HEK293T (cell line): ENCODE measurements around the gene UGGT2.

Experiments
- BHLHE40 ChIP-seq: fragments of 450-650 bp; IDR thresholded peaks from 2 replicates; pipeline ENCODE4 v1.6.1; 2016; ENCODE audit warnings: mild to moderate bottlenecking, moderate library complexity, borderline replicate concordance
- CTBP1 ChIP-seq: fragments of 450-650 bp; IDR thresholded peaks from 2 replicates; pipeline ENCODE4 v1.6.1; 2016; ENCODE audit warnings: borderline replicate concordance
- ELF4 ChIP-seq: fragments of 450-650 bp; IDR thresholded peaks from 2 replicates; pipeline ENCODE4 v1.6.1; 2017; ENCODE audit warnings: antibody characterized with exemption
- FOXK2 ChIP-seq: fragments of 450-650 bp; IDR thresholded peaks from 2 replicates; pipeline ENCODE4 v1.6.1; 2016; ENCODE audit warnings: mild to moderate bottlenecking
- FOXM1 ChIP-seq: fragments of 450-650 bp; IDR thresholded peaks from 2 replicates; pipeline ENCODE4 v1.6.1; 2017; ENCODE audit warnings: mild to moderate bottlenecking, borderline replicate concordance
- HDGF ChIP-seq: fragments of 450-650 bp; IDR thresholded peaks from 2 replicates; pipeline ENCODE4 v1.6.1; 2017; ENCODE audit warnings: antibody characterized with exemption, borderline replicate concordance
- L3MBTL2 ChIP-seq: fragments of 450-650 bp; conservative IDR thresholded peaks from 2 replicates; pipeline ENCODE4 v1.6.1; 2016; ENCODE audit warnings: mild to moderate bottlenecking
- NFRKB ChIP-seq: fragments of 450-650 bp; IDR thresholded peaks from 2 replicates; pipeline ENCODE4 v1.6.1; 2016; ENCODE audit warnings: mild to moderate bottlenecking, moderate library complexity
- SP1 ChIP-seq: fragments of 450-650 bp; IDR thresholded peaks from 2 replicates; pipeline ENCODE4 v1.6.1; 2017
- SUZ12 ChIP-seq: fragments of 450-650 bp; IDR thresholded peaks from 2 replicates; pipeline ENCODE4 v1.6.1; 2016; ENCODE audit warnings: mild to moderate bottlenecking
- TARDBP ChIP-seq: fragments of 450-650 bp; IDR thresholded peaks from 2 replicates; pipeline ENCODE4 v1.6.1; 2016
- ZNF384 ChIP-seq: fragments of 450-650 bp; IDR thresholded peaks from 2 replicates; pipeline ENCODE4 v1.6.1; 2016
- TF ChIP-seq, protein P1 (sequence below): fragments of 450-650 bp; IDR thresholded peaks from 2 replicates; pipeline ENCODE4 v1.6.1; 2016

DNA sequence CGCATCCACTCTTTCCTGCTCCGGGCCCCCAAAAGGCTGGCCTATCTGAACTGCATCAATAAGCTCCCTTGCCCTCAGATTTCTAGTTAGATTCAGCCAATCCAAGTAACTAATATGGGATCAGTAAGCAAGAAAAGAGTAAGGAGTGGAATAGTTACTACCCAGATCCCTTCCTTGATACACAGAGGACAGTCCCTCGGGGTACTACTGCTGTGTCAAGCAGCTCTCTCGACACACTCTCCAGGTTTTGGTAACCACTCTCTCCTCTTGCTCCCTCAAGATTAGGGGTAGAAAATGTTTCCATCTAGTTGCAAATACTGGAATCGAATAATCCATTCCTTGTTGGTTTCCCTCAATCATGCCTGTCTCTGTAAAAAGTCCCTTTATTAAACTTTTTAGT is 65.4 kb downstream of the UGGT2 start:
- TF ChIP-seq NFRKB (no peak), HDGF (no peak), L3MBTL2 (no peak), SP1 (no peak), TARDBP (no peak), BHLHE40 (no peak), SUZ12 (no peak), CTBP1 (no peak), FOXM1 (no peak), ELF4 (no peak), FOXK2 (no peak), ZNF384 (no peak)
- TF ChIP-seq, protein P1, sequence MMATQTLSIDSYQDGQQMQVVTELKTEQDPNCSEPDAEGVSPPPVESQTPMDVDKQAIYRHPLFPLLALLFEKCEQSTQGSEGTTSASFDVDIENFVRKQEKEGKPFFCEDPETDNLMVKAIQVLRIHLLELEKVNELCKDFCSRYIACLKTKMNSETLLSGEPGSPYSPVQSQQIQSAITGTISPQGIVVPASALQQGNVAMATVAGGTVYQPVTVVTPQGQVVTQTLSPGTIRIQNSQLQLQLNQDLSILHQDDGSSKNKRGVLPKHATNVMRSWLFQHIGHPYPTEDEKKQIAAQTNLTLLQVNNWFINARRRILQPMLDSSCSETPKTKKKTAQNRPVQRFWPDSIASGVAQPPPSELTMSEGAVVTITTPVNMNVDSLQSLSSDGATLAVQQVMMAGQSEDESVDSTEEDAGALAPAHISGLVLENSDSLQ: no peak
